Measurements from ENCODE around the gene FAM90A26. TPM values are rescaled to one million over a fixed set of nuclear protein-coding genes. Genes with fewer than 3 reads are reported as not detected.

Gene FAM90A26
- total and polyA plus RNA-seq, 4 donors, result not detected

Other genes with a start within 250 kb of the FAM90A26 start
- gene USP17L10, start 40.2 kb downstream of the FAM90A26 start, total RNA-seq, result not detected
- not detected for gene USP17L10, start 40.2 kb downstream of the FAM90A26 start, polyA plus RNA-seq
- gene USP17L11, start 45.0 kb downstream of the FAM90A26 start, total RNA-seq, result not detected
- not detected for gene USP17L11, start 45.0 kb downstream of the FAM90A26 start, polyA plus RNA-seq
- gene USP17L12, start 49.7 kb downstream of the FAM90A26 start, total RNA-seq, result not detected
- not detected for gene USP17L12, start 49.7 kb downstream of the FAM90A26 start, polyA plus RNA-seq
- not detected for gene USP17L13, start 54.5 kb downstream of the FAM90A26 start, total RNA-seq
- not detected for gene USP17L13, start 54.5 kb downstream of the FAM90A26 start, polyA plus RNA-seq
- gene USP17L15, start 64.0 kb downstream of the FAM90A26 start, total RNA-seq, result not detected
- gene USP17L15, start 64.0 kb downstream of the FAM90A26 start, polyA plus RNA-seq, result not detected
- not detected for gene USP17L17, start 73.5 kb downstream of the FAM90A26 start, total RNA-seq
- gene USP17L17, start 73.5 kb downstream of the FAM90A26 start, polyA plus RNA-seq, result not detected
- gene USP17L18, start 78.2 kb downstream of the FAM90A26 start, total RNA-seq, result not detected
- gene USP17L18, start 78.2 kb downstream of the FAM90A26 start, polyA plus RNA-seq, result not detected
- gene USP17L19, start 83.0 kb downstream of the FAM90A26 start, total RNA-seq, result not detected
- not detected for gene USP17L19, start 83.0 kb downstream of the FAM90A26 start, polyA plus RNA-seq
- not detected for gene USP17L20, start 87.7 kb downstream of the FAM90A26 start, total RNA-seq
- not detected for gene USP17L20, start 87.7 kb downstream of the FAM90A26 start, polyA plus RNA-seq
- gene USP17L21, start 92.5 kb downstream of the FAM90A26 start, total RNA-seq, result not detected
- gene USP17L21, start 92.5 kb downstream of the FAM90A26 start, polyA plus RNA-seq, result not detected
- not detected for gene USP17L22, start 97.2 kb downstream of the FAM90A26 start, total RNA-seq
- not detected for gene USP17L22, start 97.2 kb downstream of the FAM90A26 start, polyA plus RNA-seq
- not detected for gene USP17L24, start 154.8 kb downstream of the FAM90A26 start, total RNA-seq
- not detected for gene USP17L24, start 154.8 kb downstream of the FAM90A26 start, polyA plus RNA-seq
- not detected for gene USP17L25, start 159.5 kb downstream of the FAM90A26 start, total RNA-seq
- not detected for gene USP17L25, start 159.5 kb downstream of the FAM90A26 start, polyA plus RNA-seq
- not detected for gene USP17L26, start 164.2 kb downstream of the FAM90A26 start, total RNA-seq
- not detected for gene USP17L26, start 164.2 kb downstream of the FAM90A26 start, polyA plus RNA-seq
- gene USP17L5, start 169.0 kb downstream of the FAM90A26 start, total RNA-seq, result not detected
- gene USP17L5, start 169.0 kb downstream of the FAM90A26 start, polyA plus RNA-seq, result not detected
- not detected for gene USP17L27, start 173.7 kb downstream of the FAM90A26 start, total RNA-seq
- gene USP17L27, start 173.7 kb downstream of the FAM90A26 start, polyA plus RNA-seq, result not detected
- gene USP17L28, start 178.5 kb downstream of the FAM90A26 start, total RNA-seq, result not detected
- gene USP17L28, start 178.5 kb downstream of the FAM90A26 start, polyA plus RNA-seq, result not detected
- gene USP17L29, start 183.2 kb downstream of the FAM90A26 start, total RNA-seq, result not detected
- gene USP17L29, start 183.2 kb downstream of the FAM90A26 start, polyA plus RNA-seq, result not detected
- gene USP17L30, start 192.7 kb downstream of the FAM90A26 start, total RNA-seq, result not detected
- not detected for gene USP17L30, start 192.7 kb downstream of the FAM90A26 start, polyA plus RNA-seq

Measured in lung (tissue), 4 donors.